Stimulated activated CD8-positive, alpha-beta memory T cell treated with anti-CD3 and anti-CD28 coated beads, Interleukin-7, amount 100 ng/mL, for 4 hours (primary cell): ENCODE results near the gene SLC25A19.

Experiments used
- DNase-seq, 2 donors: peaks; one replicate each; pipeline ENCODE4 v3.0.0-alpha.2; 2020; ENCODE audit warnings: low read depth in 2 of 2

The SLC25A19 gene

GRCh38 chr17:75241502-75241901 lies 47.7 kb downstream of the SLC25A19 start:
- no peak for DNase-seq

DNA sequence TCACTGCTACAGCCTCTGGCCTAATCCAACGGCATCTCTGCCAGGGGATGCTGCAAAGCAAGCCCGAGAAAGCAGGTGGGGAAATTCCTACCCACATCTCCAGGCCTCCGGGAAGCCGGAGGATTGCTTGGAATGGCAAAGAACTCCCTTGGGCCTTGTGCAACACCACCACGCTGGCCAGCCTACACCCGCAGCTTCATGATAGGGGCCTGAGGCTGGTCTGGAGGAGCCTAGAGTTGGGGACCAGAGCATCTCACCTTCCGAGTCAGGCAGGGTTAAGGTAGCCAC lies 48.1 kb downstream of the SLC25A19 start:
- DNase-seq, result no peak

- peak in 1 of 2 donors; percentile 12 for DNase-seq
Observed at GRCh38 chr17:75240394-75241142, 48.7 kb downstream of the SLC25A19 start.

- no peak for DNase-seq
Observed at GRCh38 chr17:75239778-75240393, 49.3 kb downstream of the SLC25A19 start.

DNA sequence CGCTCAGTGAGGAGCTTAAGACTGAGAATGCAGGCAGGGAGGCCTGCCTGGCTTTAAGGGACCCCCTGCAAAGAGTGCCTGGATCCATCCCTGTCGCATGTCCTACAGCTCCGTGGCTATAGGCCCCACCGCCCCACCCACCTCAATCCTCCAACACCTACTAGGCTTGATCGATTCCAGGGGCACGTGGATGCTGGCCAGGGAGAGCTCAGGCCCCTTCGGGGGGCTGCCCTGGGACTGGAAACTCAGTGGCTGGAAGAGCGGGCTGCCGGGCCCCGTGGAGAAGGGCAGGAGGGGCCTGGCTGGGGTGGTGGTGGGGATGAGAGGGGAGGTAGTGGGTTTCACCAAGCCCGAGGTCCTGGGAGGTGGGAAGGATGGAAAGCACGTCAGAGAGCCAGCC lies 50.0 kb downstream of the SLC25A19 start:
- no peak for DNase-seq

- peak; percentile 38 to 48 for DNase-seq
Observed at GRCh38 chr17:75238684-75239191, 50.5 kb downstream of the SLC25A19 start.

DNA sequence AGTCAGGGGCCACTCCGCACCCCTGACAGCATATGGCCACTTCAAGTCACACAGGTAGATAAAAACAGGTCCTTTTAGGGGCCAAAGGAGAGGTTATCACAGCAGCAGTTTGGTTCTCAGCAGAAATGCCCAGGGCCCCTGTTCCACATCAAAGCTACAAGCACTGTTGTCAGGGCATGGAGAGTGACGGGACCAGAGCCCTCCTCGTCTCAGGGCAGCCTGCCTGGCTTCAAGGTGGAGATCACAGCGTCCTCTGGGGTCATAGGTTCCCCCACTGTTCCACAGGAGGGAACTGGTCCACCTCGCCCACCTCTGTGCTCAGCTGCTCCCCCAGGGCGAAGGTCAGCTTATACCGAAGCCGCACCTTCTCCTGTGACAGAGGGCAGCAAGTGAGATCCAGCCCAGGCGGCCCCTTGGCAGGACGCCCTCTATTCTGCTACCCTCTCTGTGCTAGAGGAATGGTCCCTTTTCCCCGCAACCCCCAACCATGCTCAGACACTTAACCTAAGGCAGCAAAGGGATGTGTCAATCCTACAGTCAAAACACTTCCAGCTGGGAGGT lies 51.1 kb downstream of the SLC25A19 start:
- DNase-seq, result no peak

GRCh38 chr17:75237100-75238014 lies 51.9 kb downstream of the SLC25A19 start:
- DNase-seq, result no peak

DNA sequence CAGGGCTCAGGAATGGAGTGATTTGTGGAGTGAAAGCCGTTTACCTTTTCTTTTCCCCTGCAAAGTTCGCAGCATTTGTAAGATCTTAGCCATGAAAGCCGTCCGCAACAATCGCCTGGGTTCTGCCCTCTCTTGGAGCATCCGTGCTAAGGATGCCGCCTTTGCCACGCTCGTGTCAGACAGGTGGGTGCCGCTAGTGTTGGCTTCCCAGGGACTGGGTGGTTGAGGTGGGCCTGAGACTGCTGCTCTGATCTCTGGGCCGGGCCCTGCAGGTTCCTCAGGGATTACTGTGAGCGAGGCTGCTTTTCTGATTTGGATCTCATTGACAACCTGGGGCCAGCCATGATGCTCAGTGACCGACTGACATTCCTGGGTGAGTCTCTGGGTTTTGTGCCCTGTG lies 56.4 kb downstream of the SLC25A19 start:
- DNase-seq, result no peak

DNA sequence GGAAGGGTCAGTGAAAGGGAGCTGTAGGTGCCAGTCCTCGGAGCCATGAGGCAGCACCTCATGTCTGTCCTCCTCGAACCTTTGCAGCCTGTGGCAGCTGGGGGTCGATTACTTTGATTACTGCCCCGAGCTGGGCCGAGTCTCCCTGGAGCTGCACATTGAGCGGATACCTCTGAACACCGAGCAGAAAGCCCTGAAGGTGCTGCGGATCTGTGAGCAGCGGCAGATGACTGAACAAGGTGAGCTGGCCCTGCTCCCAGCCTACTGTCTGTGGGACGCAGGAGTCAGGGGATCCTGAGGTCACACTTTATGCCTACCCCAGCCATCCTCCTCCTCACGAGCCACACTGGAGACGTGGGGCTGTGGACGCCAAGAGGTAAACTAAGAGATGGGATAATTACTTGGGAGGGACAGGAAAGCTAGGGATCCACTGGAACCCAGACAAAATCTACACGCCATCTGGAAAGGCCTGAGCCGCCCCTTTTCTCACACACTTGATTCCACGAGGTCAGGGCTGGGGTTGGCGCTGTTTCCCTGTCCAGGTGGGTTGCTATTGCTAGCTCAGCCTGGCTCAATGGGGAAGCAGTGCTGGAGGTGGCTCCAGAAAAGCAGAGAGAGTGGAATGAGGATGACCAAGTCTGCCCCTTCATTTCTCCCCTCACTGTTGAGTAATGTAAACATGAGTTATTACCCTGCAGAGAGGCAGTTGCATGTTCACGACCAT lies 57.3 kb downstream of the SLC25A19 start:
- no peak for DNase-seq

- DNase-seq, result no peak
Observed at GRCh38 chr17:75231071-75231470, 58.2 kb downstream of the SLC25A19 start.

GRCh38 chr17:75228847-75229246 lies 60.4 kb downstream of the SLC25A19 start:
- DNase-seq, result no peak

GRCh38 chr17:75228305-75228704 lies 60.9 kb downstream of the SLC25A19 start:
- DNase-seq, result no peak

- no peak for DNase-seq
Observed at GRCh38 chr17:75227729-75228128, 61.5 kb downstream of the SLC25A19 start.

GRCh38 chr17:75225016-75225415 lies 64.2 kb downstream of the SLC25A19 start:
- no peak for DNase-seq
